Stimulated activated CD4-positive, alpha-beta T cell treated with anti-CD3 and anti-CD28 coated beads, Interleukin-15, amount 100 ng/mL, for 24 hours (primary cell): ENCODE results near the gene ARRDC4.

Experiments
- DNase-seq: peaks from one replicate; pipeline ENCODE4 v3.0.0-alpha.2; 2020

Gene ARRDC4, protein sequence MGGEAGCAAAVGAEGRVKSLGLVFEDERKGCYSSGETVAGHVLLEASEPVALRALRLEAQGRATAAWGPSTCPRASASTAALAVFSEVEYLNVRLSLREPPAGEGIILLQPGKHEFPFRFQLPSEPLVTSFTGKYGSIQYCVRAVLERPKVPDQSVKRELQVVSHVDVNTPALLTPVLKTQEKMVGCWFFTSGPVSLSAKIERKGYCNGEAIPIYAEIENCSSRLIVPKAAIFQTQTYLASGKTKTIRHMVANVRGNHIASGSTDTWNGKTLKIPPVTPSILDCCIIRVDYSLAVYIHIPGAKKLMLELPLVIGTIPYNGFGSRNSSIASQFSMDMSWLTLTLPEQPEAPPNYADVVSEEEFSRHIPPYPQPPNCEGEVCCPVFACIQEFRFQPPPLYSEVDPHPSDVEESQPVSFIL

DNA sequence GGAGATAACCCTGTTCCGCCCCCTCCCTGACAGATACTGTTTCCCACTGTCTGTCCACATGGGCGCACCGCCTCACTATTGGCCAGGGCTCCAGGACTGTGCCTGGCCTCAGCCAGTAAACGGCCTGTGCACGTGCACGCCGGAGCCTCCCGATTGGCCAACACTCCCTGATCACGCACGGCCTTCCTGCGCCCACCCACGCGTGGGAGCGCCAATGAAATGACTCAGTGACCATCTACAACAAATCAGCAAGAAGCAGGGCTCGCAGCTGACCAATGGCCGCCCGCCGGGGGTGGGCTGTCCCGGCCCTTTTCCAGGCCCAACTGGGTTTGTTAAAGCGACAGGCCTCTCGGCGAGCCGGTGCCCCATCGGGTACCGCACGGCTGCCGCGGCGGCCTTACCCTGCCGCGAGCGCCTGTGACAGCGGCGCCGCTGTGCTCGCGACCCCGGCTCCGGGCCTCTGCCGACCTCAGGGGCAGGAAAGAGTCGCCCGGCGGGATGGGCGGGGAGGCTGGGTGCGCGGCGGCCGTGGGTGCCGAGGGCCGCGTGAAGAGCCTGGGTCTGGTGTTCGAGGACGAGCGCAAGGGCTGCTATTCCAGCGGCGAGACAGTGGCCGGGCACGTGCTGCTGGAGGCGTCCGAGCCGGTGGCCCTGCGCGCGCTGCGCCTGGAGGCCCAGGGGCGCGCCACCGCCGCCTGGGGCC lies at the start of gene ARRDC4:
ARRDC4 (plus strand) TSS at position 340 of the 703 bp plus-strand sequence; CDS start at position 499, 159 bp downstream.
- peak; percentile 97 for DNase-seq

DNA sequence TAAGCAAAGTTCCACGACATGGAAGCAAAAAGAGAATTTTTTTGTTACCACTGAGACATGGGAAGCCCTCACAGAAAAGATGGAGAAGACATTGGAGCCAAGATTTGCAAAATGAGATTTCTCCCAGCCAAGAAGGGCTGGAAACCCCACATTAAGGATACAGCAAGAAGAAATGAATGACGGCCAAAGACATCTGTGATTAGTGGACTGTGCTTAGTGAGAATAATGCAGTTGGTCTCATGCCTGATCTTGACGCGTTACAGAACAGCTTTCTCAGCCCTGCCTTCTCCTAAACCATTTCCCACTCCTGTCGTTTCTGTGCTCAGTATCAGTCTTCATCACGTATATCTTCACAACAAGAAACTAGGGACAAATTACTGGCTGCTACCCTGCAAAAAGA lies 45.8 kb upstream of the ARRDC4 start:
- no peak for DNase-seq

DNA sequence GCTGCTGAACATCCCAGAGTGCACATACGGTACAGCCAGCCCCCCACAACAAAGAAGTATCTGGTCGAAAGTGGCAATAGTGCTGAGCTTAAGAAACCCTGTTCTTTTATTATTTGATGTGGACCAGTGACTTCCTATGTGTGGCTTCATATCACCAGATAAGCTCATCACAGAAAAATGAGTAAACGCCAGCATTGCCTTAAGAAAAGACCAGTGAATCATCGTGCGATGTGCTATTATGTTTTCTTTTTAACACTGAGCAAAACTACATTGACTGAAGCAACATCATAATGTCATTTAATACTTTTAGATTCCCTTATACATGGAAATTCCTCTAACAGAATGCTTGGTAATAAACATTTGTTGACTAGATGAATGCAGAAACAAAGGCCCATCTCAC lies 45.2 kb upstream of the ARRDC4 start:
- DNase-seq: no peak

DNA sequence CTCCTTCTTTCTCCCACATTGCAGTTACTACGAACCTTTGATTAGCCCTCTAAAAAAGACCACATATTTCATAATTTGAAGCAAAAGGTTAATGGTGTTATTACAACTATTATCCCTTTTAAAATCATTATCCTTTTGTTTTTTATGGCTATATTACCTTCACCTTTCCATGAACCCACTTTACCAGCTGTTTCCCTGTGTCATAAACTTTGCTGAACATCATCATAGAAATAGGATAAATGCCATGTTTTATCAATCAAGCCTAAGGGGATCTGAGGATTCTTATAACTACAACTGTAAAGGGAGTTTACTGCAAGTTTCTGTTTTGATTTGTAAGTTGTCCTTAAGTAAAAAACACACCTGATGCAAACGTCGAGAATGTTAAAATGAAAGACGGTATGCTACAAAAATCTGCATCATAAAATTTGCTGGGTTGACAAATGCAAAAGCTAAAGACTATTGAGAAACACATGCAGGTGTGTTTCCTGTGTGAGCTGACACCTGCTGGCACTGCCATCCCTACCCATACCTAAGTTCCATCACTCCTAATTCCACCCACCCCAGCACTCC lies 39.1 kb upstream of the ARRDC4 start:
- no peak for DNase-seq

DNA sequence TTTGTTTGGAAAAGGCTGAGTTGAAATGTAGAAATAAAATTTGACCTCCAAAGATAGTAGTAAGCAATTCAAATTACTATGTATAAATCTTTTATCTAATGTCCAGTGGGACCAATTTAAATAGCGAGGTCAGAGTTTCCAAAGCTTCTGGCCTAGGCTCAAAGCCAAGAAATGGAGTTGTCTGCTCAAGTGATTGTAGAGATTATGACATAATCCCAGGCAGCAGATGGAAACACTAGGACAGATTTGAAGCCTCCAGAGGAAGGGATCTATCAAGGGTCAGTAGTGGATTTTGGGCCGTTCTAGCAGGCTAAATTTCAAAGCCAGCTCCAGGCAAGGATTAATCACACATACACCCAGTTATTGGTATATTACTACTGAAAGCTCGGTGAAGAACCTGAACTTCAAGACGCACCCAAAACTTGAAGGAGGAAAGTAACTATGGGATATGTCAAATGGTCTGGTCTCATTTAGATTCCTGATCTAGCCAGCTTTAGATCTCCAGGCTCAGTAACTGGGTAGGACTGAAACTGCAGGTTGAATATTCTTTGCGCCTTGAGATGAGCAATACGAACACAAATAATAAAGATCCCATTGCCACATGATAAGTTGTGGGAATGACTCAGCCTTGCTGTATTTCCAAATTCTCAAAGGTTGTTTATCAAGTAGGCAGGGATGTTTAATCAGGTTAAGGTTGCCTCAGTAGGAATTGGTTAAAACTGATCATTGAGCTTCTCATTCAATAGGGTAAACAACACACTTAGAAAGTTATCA lies 30.9 kb upstream of the ARRDC4 start:
- DNase-seq: no peak

DNA sequence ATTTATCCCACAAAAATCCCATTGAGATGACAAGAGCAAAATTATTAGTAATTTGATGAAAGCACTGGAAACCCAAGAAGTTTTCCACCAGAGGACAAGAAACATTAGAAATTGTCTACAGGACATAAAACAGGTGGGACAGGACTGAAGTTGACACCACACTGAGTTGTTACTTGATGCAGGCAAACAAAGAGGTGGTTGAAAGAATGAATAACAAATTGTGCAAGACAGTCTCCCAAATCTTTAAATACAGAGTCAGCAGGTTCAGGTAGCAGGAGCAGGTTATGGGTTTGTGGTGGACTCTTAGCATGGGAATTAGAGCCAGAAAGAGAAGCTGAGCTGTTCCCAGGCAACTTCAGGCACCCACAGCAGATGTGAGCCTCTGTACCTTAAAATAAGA lies 30.3 kb upstream of the ARRDC4 start:
- DNase-seq: no peak

DNA sequence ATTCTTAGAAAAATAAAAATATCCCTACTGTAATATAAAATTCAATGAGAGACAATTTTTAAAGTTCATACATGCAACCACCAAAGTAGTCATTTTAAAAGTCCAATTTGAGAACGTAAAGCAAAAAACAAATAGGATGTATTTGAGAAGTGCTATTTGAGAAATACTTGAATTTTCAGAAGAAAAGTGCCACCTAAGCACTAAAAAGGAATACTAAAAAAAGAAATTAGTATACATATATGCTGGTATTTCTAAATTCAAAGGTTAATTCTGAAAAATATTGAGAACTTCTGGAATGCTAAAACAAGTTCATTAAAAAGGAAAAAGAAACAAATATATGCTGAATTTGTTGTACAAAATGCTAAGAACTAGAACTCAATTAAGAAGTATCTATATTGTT lies 29.2 kb upstream of the ARRDC4 start:
- DNase-seq: no peak

DNA sequence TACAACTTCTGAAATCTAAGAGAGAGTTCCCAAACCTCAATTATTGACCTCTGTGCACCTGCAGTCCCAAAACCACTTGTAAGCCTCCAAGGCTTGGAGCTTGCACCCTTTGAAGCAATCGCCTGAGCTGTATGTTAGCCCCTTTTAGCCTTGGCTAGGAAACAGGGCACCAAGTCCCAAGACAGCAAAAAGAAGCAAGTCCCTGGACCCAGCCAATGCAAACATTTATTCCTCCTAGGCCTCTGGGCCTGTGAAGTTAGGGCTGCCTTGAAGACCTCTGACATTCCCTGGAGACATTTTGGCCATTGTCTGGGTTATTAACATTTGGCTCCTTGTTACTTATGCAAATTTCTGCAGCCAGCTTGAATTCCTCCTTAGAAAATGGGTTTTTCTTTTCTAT lies 26.9 kb upstream of the ARRDC4 start:
- DNase-seq: no peak

DNA sequence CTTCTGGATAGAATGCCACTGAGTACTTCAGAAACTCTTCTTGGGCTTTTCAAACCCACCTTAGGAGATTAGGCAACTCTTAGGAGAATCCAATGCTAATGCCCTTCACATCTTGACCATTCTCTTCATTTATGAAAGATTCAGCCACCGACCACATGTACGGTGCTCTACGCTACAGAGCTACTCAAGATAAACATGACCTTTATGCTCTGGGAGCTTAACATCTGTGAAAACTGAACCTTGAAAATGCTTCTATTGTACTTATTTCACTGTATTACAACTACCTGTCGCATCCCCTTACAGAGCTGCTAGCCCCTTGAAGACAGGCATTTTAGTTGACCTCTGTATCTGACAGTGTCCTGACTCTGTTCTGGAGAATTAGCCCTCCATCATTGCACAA lies 19.5 kb upstream of the ARRDC4 start:
- no peak for DNase-seq

DNA sequence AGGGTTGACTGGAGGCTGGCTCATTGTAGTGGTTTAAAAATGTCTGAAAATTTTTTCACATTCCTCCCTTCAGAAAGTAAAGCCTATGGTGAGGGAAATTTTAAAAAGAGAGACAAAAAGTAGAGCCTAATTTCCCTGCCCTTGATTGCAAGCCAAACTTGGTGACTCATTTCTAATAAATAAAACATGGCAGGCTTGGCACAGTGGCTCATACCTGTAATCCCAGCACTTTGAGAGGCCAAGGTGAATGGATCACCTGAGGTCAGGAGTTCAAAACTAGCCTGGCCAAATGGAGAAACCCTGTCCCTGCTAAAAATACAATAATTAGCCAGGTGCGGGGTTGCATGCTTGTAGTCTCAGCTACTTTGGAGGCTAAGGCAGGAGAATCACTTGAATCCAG lies 18.9 kb upstream of the ARRDC4 start:
- DNase-seq: no peak

DNA sequence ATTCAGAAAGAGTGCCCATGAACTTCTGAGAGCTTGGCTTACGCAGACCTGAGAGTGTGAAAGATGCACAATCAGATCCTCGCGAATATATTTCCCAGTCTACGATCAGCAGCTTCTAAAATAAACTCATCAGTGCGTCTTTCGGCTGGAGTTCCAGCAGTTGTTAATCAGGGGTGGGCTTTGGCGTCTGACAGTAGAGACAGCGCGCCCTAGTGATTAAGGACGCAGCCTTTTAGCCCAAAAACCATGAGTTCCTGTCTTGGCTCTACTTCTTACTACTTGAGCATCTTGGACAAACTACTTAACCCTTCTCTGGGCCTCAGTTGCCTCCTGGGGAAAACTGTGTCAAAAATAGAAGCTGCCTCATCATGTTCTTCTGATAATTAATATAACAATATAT lies 15.8 kb upstream of the ARRDC4 start:
- no peak for DNase-seq

DNA sequence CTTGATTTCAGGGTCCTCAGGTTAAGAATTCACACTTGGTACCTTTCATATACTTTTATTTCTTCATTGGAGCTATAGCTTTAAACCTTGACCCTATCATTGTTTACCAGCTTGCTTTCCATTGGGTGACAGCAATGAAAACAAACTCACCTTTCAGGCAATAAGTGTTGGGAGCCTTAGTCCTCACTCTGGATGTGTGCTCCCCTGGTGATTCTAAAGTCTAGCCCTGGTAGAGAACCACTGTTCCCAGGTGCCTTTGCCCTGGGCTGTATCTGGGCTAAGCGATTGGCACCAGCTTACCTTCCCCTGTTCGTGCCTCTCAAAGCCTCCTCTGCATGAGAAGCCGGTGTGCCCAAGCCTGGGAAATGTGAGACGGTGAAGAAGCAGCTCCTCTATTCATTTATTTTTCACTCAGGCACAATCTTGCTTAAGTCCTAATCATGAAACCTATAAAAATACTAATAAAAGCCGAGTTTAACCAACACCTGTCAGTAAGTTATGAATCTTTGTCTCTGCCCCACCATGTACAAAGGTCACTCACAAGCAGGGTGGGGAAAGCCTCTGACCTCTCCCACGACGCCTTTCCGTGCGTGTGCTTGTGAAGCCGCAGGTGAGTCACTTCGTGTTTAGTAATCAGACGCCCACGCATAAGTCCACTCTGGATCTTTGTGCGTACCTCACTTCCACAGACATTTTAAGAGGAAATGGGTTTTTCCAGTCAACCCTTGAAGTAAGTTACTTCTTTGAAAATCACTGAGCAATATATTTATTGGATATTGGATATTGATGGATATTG lies 12.8 kb upstream of the ARRDC4 start:
- DNase-seq: no peak

DNA sequence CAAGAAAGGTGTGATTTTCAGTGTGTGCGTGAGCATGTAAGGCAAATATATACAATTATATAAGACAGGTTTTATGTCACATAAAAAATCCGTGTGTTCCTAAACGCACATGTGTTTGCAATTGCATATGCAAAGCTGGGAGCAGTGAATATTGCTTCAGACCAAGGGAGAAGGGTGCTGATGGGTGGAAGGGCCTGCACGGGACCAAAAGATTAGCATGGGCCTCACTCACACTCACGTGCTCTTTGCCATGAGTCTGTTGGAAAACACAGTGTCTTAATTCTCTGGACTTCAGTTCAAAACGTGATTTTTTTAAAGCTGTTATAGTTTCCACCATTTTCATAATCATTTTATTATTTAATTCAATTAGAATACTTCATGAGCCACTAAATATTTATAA lies 7.2 kb upstream of the ARRDC4 start:
- DNase-seq: no peak

DNA sequence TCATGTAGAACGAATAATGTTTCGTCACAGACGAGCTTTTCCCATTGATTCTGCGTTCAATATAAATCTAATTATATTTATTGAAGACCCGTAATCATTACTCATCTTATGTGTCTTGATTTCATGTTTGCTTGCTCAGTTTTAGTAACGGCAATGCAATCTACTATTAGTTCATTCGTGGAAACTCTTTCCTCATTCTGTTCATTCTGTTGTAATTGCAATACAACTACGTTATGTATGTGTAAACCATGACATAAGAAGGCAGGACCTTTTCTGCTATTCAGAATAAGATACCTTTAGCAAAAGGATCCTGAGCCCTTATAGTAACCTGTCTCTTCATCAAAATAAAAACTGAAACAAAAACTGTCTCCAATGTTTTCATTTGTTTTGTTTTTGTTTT lies 6.8 kb upstream of the ARRDC4 start:
- no peak for DNase-seq

DNA sequence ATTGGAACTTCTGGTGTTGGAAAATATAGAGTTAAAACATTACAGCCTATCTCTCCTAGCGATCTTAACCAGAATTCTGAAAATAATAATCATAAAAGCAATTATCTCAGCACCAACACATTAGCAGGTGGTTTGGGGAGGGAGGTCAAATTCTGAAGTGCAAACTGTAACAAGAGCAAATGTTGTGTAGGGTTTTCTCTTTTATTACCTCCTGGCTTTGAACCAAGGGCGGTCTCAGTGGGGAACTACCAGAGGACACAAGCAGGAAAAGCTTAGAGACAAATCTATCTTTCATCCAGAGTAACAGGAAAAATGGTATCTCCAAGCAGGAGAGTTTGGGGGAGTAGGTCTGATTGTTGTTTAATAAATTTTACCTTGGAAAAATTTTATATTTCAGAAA lies 5.5 kb upstream of the ARRDC4 start:
- DNase-seq: no peak

DNA sequence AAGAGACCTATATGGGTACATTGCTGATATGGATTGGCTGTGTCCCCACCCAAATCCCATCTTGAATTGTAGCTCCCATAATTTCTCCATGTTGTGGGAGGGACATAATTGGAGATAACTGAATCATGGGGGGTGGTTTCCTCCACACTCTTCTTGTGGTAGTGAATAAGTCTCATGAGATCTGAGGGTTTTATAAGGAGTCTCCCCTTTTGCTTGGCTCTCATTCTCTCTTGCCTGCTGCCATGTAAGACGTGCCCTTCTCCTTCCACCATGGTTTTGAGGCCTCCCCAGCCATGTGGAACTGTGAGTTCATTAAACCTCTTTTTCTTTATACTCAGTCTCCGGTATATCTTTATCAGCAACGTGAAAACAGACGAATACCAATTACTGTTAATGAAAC lies 5.0 kb upstream of the ARRDC4 start:
- DNase-seq: no peak

DNA sequence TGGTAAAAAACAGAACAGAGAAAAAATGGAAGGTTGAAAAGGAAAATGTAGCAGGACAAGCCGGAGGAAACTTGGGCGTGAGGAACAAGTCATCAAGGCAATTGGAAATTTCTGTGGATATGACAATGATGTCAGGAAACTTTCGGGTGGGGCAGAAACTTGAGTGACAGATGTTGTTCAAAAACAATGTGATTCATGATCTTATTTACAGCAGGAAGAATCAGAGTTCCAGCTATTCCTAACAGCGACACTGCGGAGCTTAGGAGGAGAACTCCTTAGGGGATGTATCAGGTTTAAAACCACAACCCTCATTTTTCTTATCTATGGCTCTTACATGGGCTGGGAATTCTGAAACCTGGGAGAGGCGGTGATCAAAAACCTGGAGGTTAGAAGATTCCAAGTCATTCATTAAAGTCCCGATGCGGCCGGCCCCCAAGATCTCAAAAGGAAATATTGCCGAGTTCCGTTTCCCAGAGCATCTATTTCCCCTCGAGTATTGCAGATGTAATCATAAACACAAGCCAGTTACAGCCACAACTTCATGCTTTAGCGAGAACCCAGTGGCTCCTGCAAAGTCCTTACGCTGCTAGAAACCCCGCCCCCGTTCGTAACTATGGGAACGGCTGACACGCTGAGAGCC lies 659 bp upstream of the ARRDC4 start:
- no peak for DNase-seq

DNA sequence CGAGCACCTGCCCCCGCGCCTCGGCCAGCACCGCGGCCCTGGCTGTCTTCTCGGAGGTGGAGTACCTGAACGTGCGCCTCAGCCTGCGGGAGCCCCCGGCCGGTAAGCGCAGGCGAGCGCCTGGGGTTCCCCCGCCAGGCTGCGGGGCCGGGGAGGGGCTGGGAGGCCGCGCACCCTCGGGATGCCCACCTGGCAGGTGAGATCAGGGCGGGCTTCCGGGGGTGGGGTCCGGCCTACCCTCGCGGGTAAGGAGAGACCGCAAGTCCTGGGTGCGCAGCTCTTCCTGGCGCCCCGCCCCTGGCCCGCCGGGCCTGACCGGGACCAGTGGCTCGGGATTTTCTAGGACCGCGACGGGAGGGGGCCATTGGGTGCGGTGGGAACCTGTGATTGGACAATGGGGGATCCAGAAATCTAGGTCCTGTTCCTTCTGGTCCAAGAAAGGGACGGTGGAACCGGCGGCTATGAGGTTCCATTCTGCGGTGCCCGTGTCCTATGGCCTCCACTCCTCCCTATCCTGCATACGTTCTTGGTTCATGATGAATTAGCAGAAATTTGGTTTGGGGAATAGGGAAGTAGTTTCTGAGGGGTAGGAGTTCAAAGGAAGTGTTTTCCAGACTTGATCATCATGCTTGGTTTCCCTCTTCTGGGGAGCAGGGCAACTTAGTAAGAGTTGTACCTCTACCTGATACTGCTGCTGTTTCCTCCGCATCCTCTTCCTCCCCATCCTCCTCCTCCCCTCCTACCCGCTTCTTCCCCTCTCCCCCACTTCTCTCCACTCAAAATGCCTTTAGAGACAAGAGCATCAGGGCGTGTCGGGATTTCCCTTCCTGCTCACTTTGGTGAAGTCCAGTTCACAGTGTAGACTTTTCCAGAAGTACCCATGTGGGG lies 808 bp downstream of the ARRDC4 start:
- DNase-seq: peak; percentile 15

DNA sequence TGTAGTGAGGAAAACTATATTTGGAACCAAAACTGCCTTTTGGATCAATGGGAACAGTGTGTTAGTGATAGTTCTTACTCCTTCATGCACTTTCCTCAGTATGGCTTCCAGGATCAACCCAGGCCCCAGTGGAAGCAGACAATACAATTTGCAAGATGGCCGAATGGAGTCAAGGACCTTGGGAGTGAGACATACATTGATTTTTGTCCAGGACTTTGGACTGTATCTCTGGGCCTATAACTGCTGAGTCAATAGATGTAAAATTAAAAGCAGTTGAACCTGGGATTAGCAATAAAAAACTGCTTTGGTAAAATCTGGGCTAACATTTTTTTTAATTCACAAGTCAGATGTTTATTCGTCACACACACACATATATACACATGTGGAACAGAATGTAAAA lies 1.8 kb downstream of the ARRDC4 start:
- DNase-seq: no peak

DNA sequence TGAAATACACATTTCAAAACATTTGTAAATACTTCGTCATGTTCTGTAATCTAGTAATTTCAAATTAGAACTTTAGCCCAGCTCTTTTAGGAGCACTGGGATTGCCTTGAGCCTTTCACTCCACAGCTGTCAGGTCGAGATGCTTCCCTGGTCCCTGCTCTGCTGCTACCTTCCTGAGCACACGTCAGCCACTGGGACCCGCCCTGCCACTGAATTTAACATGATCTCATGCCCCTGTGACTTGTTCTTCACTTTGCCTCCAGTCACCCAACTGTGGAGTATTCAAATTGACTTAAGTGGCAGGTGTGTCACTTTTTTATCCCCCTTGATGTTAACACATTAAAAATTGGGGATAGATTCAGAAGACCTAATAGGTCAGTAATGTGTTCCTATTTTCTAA lies 3.3 kb downstream of the ARRDC4 start:
- DNase-seq: no peak

DNA sequence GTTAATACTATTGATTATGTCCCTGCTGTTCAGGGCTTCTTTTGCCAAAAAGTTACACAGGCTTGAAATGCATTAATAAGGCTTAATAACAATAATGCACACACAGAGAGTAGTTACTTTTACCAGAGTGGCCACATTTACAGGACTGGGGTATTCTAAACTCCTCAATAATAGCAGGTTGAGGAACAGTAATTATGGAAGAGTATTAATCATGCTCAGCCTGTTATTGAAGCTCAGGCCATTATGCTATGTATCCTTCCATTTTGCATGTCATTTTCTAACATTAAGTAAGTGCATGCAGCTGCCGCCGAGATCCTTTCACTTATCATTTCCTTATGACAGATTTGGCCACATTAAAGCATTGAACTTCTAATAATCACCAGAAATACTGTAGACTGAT lies 5.7 kb downstream of the ARRDC4 start:
- DNase-seq: no peak
